Calu3 (cell line): Measurements from ENCODE around the gene CHST9. TPM values are rescaled to one million over a fixed set of nuclear protein-coding genes. Genes with fewer than 3 reads are reported as not detected.

Experiments
- BruUV-seq: library from RNA; stranded (reverse); fragments of 400-500 nt; replicated peaks from 2 replicates; lab custom pipeline; 2021; lab: Mats Ljungman, UMichigan
- CTCF ChIA-PET: fragments of 300-600 bp; sonication (Branson Sonifier 250); formaldehyde crosslinking; loops from one replicate; lab custom pipeline; 2022; ENCODE audit warnings: antibody characterized with exemption; lab: Charles Lee
- DNase-seq: peaks from one replicate; pipeline ENCODE4 v3.0.0; 2022
- H3K27ac Mint-ChIP-seq: one replicate; pipeline ENCODE4 v1.8.0; 2022; ENCODE audit warnings: mixed read lengths; ENCODE audit not compliant: unreplicated experiment
- H3K27me3 Mint-ChIP-seq: one replicate; pipeline ENCODE4 v1.8.0; 2022; ENCODE audit warnings: mixed read lengths; ENCODE audit not compliant: unreplicated experiment
- H3K36me3 Mint-ChIP-seq: one replicate; pipeline ENCODE4 v1.8.0; 2022; ENCODE audit warnings: mild to moderate bottlenecking, moderate library complexity, mixed read lengths; ENCODE audit not compliant: insufficient read depth, unreplicated experiment
- H3K4me1 Mint-ChIP-seq: one replicate; pipeline ENCODE4 v1.8.0; 2022; ENCODE audit warnings: mild to moderate bottlenecking, low read depth, mixed read lengths; ENCODE audit not compliant: unreplicated experiment
- H3K4me3 Mint-ChIP-seq: one replicate; pipeline ENCODE4 v1.8.0; 2022; ENCODE audit warnings: mild to moderate bottlenecking, low read depth, moderate library complexity, mixed read lengths; ENCODE audit not compliant: unreplicated experiment
- H3K9me3 Mint-ChIP-seq: one replicate; pipeline ENCODE4 v1.8.0; 2022; ENCODE audit warnings: low read depth, mixed read lengths; ENCODE audit not compliant: unreplicated experiment
- CTCF ChIP-seq: fragments of 200-600 bp; IDR thresholded peaks from one replicate; pipeline ENCODE4 v1.8.0; 2022; ENCODE audit warnings: antibody characterized with exemption; ENCODE audit not compliant: unreplicated experiment
- intact Hi-C: fragments of 100-400 bp; cut with micrococcal nuclease; formaldehyde crosslinking; loops from one replicate; pipeline ENCODE4 v1.10.0; 2022; ENCODE audit not compliant: unreplicated experiment
- total RNA-seq: library from RNA; stranded (reverse); gene quantifications from 2 replicates; pipeline ENCODE4 v1.2.3, GENCODE V29; 2022

CHST9 gene
- total RNA-seq, 1 experiment from 2014 or later = 56.9 TPM

GRCh38 chr18:26864658-26865057, 320.4 kb downstream of the CHST9 start:
- CTCF ChIA-PET = interaction anchor here (0.7 to 2.1 kb wide), 2 partner anchors 11 to 121 kb away, joined by 3 to 4 read pairs; no protein-coding TSS in a partner anchor
- H3K4me3 Mint-ChIP-seq = no peak overlapping the region
- H3K27me3 Mint-ChIP-seq = peaks cover 22% of the 10 kb centered on the region
- no peak for TF ChIP-seq CTCF
- no peaks in the 10 kb centered on the region for H3K4me1 Mint-ChIP-seq
- H3K9me3 Mint-ChIP-seq = no peaks in the 10 kb centered on the region
- peaks cover 8% of the 10 kb centered on the region for H3K36me3 Mint-ChIP-seq
- DNase-seq = no peak
- intact Hi-C loops = no loop called here
- no TSS peak for BruUV-seq
- no peak overlapping the region for H3K27ac Mint-ChIP-seq

GRCh38 chr18:26863921-26864497, 321.1 kb downstream of the CHST9 start:
- BruUV-seq = no TSS peak
- intact Hi-C loops = no loop called here
- CTCF ChIA-PET = interaction anchor here (0.5 to 2.1 kb wide), 5 partner anchors 9 to 670 kb away, joined by 3 to 6 read pairs (median 4); no protein-coding TSS in a partner anchor
- no peak for DNase-seq
- H3K4me3 Mint-ChIP-seq = peak overlapping the region; percentile 72
- no peak overlapping the region for H3K27ac Mint-ChIP-seq
- H3K27me3 Mint-ChIP-seq = peaks cover 22% of the 10 kb centered on the region
- no peaks in the 10 kb centered on the region for H3K9me3 Mint-ChIP-seq
- H3K36me3 Mint-ChIP-seq = peaks cover 8% of the 10 kb centered on the region
- no peak for TF ChIP-seq CTCF
- no peaks in the 10 kb centered on the region for H3K4me1 Mint-ChIP-seq

- Mint-ChIP-seq H3K27ac (peak overlapping the region; percentile 52), H3K4me1 (no peaks in the 10 kb centered on the region), H3K27me3 (peaks cover 22% of the 10 kb centered on the region), H3K36me3 (peaks cover 8% of the 10 kb centered on the region), H3K4me3 (peak overlapping the region; percentile 72), H3K9me3 (no peaks in the 10 kb centered on the region)
- CTCF ChIA-PET = interaction anchor here (0.5 to 2.1 kb wide), 7 partner anchors 9 to 1502 kb away, joined by 3 to 6 read pairs (median 3); no protein-coding TSS in a partner anchor
- TF ChIP-seq CTCF = no peak
- no TSS peak for BruUV-seq
- intact Hi-C loops = no loop called here
- peak; percentile 63 for DNase-seq
Observed at GRCh38 chr18:26863122-26863879, 321.8 kb downstream of the CHST9 start.

GRCh38 chr18:26862084-26862483, 323.0 kb downstream of the CHST9 start:
- H3K36me3 Mint-ChIP-seq = peaks cover 8% of the 10 kb centered on the region
- BruUV-seq = no TSS peak
- H3K27me3 Mint-ChIP-seq = peaks cover 22% of the 10 kb centered on the region
- no peak for TF ChIP-seq CTCF
- H3K27ac Mint-ChIP-seq = no peak overlapping the region
- DNase-seq = no peak
- H3K4me3 Mint-ChIP-seq = no peak overlapping the region
- intact Hi-C loops = no loop called here
- CTCF ChIA-PET = no interaction called here
- no peaks in the 10 kb centered on the region for H3K9me3 Mint-ChIP-seq
- H3K4me1 Mint-ChIP-seq = no peaks in the 10 kb centered on the region
